Aorta (tissue), 5 donors: ENCODE results near the gene FOXJ2. TPM values are rescaled to one million over a fixed set of nuclear protein-coding genes. Genes with fewer than 3 reads are reported as not detected.
"Not testable (repeated sequence)": the region's sequence is repeated elsewhere in the genome, so short reads cannot be mapped to it uniquely, and the experiment has no call there.

ENCODE experiments used
- ATAC-seq: fragments of 200-7000 bp; cut with Tn5 transposase; one replicate; pipeline ENCODE4 v1.9.1; 2022; ENCODE audit warnings: moderate library complexity; ENCODE audit not compliant: low FRiP score
- DNase-seq, 2 donors: peaks; one replicate each; pipeline ENCODE4 v3.0.0-alpha.2; 2020
- H3K27ac ChIP-seq, 2 donors: one replicate each; pipeline ENCODE4 v1.5.1; 2013; ENCODE audit warnings: low read length in 2 of 2, mild to moderate bottlenecking in 2 of 2, moderate library complexity in 2 of 2, control low read depth in 1 of 2, inconsistent platforms in 1 of 2, low read depth in 1 of 2
- H3K27me3 ChIP-seq, 2 donors: one replicate each; pipeline ENCODE4 v1.6.1; 2013; ENCODE audit warnings: control low read depth in 1 of 2, low read length in 1 of 2, mild to moderate bottlenecking in 1 of 2, moderate library complexity in 1 of 2; ENCODE audit not compliant: insufficient read depth in 2 of 2, control insufficient read depth in 1 of 2
- H3K36me3 ChIP-seq, 2 donors: one replicate each; pipeline ENCODE4 v1.6.1; 2013; ENCODE audit warnings: control low read depth in 1 of 2, low read length in 1 of 2, mild to moderate bottlenecking in 1 of 2; ENCODE audit not compliant: insufficient read depth in 2 of 2, control insufficient read depth in 1 of 2
- H3K4me1 ChIP-seq, 2 donors: one replicate each; pipeline ENCODE4 v1.6.1; 2013; ENCODE audit warnings: low read length in 2 of 2, control low read depth in 1 of 2, mild to moderate bottlenecking in 1 of 2, moderate library complexity in 1 of 2; ENCODE audit not compliant: insufficient read depth in 2 of 2, control insufficient read depth in 1 of 2
- H3K4me3 ChIP-seq, 2 donors: one replicate each; pipeline ENCODE4 v1.5.1; 2013; ENCODE audit warnings: low read length in 2 of 2, control low read depth in 1 of 2, mild to moderate bottlenecking in 1 of 2
- H3K9me3 ChIP-seq: one replicate; pipeline ENCODE4 v1.6.1; 2013; ENCODE audit warnings: mild to moderate bottlenecking, low read length; ENCODE audit not compliant: control insufficient read depth
- WGBS, 2 donors: extraction: QIAGEN DNeasy Blood & Tissue Kit; methylation state at CpG; one replicate each; pipeline ENCODE4 v1.1.7; 2013; 5-methylcytosine and 5-hydroxymethylcytosine counted together
- intact Hi-C, 2 donors: fragments of 100-400 bp; cut with DNase I; formaldehyde crosslinking; loops; one replicate each; pipeline versions ENCODE4 v1.14.2 to v1.15.0; 2022
- polyA plus RNA-seq, 2 donors: library from polyadenylated mRNA; stranded (reverse); fragments of 200-250 nt; gene quantifications; one replicate each; pipeline ENCODE4 v1.2.3, GENCODE V29; 2013
- total RNA-seq, 2 donors: library from RNA; stranded (reverse); fragmentation: NEBNext Ultra II Directional; extraction: Animal tissue kit (Norgen Biotek cat#: 25700); gene quantifications; one replicate each; pipeline ENCODE4 v1.2.1, GENCODE V29; 2021
- donor health status: healthy with polysubstance abuse.
- donor health status: Bipolar disorder and iron deficiency.
- donor health status: DM: no; HTN: no; CAD: no.
- donor health status: DM: no; HTN: no; CAD: no.
- donor health status: DM: yes; HTN: yes; CAD: no.

The FOXJ2 gene
- total and polyA plus RNA-seq, 4 donors: 6.0 to 32.1 (median 21.0) TPM

DNA sequence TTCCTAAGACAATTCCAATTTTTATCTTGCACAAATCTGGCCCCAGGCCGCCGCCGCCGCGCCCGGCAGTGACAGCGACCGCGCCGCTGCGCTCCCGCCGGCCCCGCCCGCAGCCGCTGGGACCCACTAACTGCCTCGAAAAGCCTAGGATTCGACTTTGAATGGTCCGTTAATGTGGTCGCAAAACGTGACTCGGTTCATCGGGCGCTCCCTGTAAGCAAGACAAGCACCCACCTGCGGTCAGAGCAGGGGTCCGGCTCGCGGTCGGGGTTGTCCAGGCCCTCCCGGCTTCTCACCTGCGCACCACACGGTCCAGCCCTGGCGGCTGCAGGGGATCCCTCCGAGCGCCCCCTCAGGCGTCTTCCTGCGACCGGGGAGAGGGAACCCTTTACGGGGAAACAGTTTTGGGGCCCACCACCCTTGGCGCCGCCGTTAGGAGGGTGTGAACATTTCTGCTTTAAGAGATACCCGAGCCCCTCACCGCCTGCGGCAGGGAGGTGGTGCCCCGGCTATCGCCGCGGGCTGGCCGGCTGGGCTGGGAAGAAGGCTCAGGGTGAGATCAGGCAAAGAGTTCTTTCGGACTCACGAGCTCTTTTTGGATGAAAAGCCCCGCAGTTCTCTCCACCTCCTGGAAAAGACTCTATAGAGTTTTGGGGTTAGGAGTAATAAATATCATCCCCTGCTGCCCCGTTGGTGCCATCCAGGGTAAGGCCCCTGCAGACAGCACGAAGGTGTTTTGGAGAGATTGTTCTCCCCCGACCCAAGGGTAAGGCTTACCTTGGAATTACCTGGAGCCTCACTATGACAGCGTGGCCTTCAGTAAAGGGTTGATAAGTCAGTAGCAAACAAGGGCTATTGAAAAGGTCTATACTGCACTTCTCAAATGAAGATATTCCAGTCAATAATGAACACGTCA is 13.6 kb upstream of the FOXJ2 start:
- 3 to 4% methylated on average over 58 of the region's 58 CpGs for WGBS, 2 donors
- no peaks in the 10 kb centered on the region for H3K36me3 ChIP-seq
- no peak overlapping the region for H3K4me3 ChIP-seq

DNA sequence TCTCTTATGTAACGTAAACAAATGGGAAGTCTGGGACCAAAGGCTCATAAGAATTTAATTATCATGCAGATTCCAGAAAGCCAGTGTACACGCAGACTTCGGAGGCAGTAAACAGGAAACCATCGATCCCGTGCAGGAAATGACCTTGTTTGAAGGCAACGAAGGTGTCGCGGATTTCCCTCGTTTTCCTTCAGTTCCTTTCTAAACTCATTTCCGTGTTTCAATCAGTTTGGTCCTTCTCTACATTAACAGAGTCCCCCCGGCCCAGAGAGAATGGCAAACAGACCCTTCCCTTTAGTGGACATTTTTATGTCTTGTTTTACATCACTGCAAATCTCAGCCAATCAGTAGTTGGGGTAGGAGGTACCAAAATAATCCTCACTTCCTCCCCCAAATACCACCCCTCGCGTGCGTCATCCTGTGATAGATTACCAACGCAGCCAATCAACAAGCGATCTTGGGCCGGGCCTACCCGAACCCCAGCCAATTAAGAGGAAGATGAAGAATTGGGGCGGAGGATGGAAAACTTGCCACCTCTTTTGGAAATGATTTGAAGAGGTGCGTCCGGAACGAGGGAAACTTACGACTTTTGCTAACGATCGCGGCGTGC is 6.1 kb upstream of the FOXJ2 start:
- no peaks in the 10 kb centered on the region for H3K4me1 ChIP-seq
- H3K4me3 ChIP-seq: peak overlapping the region; percentile 57 to 83
- DNase-seq (peak; percentile 96 to 98), ATAC-seq (peak; percentile 99)
- H3K27me3 ChIP-seq: no peaks in the 10 kb centered on the region
- H3K27ac ChIP-seq: peak overlapping the region; percentile 95 to 99
- intact Hi-C loops: no loop called here
- WGBS, 2 donors: 0 to 1% methylated on average over 27 of the region's 27 CpGs
- no peaks in the 10 kb centered on the region for H3K36me3 ChIP-seq
- H3K9me3 ChIP-seq: no peaks in the 10 kb centered on the region

More for the DNA sequence above, 13.6 kb upstream of the FOXJ2 start:
- intact Hi-C loops: no loop called here
- Histone ChIP-seq H3K9me3 (no peaks in the 10 kb centered on the region), H3K4me1 (no peaks in the 10 kb centered on the region), H3K27me3 (peaks cover 0 to 1% of the 10 kb centered on the region in 2 donors), H3K27ac (no peak overlapping the region)
- DNase-seq (peak in 1 of 2 donors; percentile 77), ATAC-seq (peak; percentile 65)

DNA sequence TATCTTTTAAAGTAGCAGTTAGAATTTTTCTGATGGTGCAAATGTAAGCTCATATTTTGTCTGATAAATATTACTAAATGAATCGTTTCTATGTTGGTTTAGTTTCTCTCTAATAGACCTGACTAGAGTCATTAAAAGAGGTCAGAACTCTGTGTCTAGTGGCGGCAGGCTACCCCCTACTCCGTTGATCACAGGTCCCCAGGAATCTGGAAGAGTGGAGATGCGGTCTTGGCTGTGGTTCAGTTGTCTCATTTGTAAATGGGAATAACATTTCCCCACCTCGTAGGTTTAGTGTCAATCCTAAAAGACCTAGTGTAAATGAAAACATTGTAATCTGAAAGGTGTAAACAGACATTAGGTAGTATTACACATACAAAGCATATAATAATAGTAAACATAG is 4.7 kb upstream of the FOXJ2 start:
- Histone ChIP-seq H3K4me1 (no peaks in the 10 kb centered on the region), H3K4me3 (no peak overlapping the region), H3K27ac (no peak overlapping the region), H3K27me3 (no peaks in the 10 kb centered on the region), H3K9me3 (no peaks in the 10 kb centered on the region), H3K36me3 (no peaks in the 10 kb centered on the region)
- ATAC-seq (no peak), DNase-seq (no peak)
- intact Hi-C loops: no loop called here
- WGBS, 2 donors: 73 to 81% methylated on average over 5 of the region's 5 CpGs

DNA sequence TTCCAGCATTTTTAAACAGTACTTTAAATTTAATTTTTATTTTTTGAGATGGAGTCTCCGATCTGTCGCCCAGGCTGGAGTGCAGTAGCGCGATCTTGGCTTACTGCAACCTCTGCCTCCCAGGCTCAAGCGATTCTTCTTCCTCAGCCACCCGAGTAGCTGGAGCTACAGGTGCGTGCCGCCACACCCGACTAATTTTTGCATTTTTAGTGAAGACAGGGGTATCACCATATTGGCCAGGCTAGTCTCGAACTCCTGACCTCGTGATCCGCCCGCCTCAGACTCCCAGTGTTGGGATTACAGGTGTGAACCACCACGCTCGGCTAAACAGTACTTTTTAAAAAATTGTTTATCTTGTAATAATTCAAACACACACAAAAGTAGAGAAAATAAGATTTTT is 4.2 kb upstream of the FOXJ2 start:
- H3K36me3 ChIP-seq: no peaks in the 10 kb centered on the region
- H3K9me3 ChIP-seq: no peaks in the 10 kb centered on the region
- ATAC-seq (no peak), DNase-seq (no peak)
- no peak overlapping the region for H3K27ac ChIP-seq
- H3K4me3 ChIP-seq: no peak overlapping the region
- no peaks in the 10 kb centered on the region for H3K4me1 ChIP-seq
- intact Hi-C loops: no loop called here
- 96 to 97% methylated on average over 15 of the region's 15 CpGs for WGBS, 2 donors
- H3K27me3 ChIP-seq: no peaks in the 10 kb centered on the region

DNA sequence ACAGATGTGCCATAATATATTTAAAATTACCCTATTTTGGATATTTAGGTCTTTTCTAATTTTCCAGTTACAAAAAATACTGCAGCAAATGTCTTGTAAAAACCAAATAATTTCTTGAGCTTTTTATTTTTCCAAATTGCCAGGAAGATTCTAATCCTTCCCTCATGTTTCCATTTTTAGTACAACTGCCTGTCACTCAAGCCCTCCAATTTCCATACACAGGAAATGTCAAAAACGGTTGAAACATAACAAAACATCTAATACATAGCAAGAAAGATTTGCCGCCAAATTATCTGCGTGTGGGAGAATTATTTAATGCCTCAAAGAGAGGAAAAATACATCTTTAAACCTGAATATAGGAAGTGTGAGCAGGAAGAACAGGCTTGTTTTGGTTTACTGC is 2.3 kb upstream of the FOXJ2 start:
- H3K4me1 ChIP-seq: peaks cover 0 to 1% of the 10 kb centered on the region in 2 donors
- intact Hi-C loops: loop anchor here in 1 of 2 donors (5.0 kb wide), 1 partner anchor 672 kb away; no protein-coding TSS in a partner anchor
- H3K27me3 ChIP-seq: no peaks in the 10 kb centered on the region
- no peak for DNase-seq
- ATAC-seq: no peak
- WGBS, 2 donors: 61 to 63% methylated on average over 3 of the region's 3 CpGs
- no peaks in the 10 kb centered on the region for H3K9me3 ChIP-seq
- no peak overlapping the region for H3K27ac ChIP-seq
- no peak overlapping the region for H3K4me3 ChIP-seq
- no peaks in the 10 kb centered on the region for H3K36me3 ChIP-seq

DNA sequence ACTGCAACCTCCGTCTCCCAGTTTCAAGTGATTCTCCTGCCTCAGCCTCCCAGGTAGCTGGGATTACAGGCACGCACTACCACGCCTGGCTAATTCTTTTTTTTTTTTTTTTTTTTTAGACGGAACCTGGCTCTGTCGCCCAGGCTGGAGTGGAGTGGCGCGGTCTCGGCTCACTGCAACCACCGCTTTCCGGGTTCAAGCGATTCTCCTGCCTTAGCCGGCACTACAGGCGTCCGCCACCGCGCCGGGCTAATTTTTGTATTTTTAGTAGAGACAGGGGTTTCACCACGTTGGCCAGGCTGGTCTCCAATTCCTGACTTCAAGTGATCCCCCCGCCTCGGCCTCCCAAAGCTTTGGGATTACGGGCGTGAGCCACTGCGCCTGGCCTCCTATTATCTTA is 1.5 kb upstream of the FOXJ2 start:
- H3K4me3 ChIP-seq, ATAC-seq, H3K9me3 ChIP-seq, H3K27me3 ChIP-seq, H3K36me3 ChIP-seq, H3K4me1 ChIP-seq, H3K27ac ChIP-seq, DNase-seq: not testable (repeated sequence)
- intact Hi-C loops: loop anchor here in 1 of 2 donors (5.0 kb wide), 1 partner anchor 671 kb away; no protein-coding TSS in a partner anchor
- 96 to 97% methylated on average over 23 of the region's 23 CpGs for WGBS, 2 donors

DNA sequence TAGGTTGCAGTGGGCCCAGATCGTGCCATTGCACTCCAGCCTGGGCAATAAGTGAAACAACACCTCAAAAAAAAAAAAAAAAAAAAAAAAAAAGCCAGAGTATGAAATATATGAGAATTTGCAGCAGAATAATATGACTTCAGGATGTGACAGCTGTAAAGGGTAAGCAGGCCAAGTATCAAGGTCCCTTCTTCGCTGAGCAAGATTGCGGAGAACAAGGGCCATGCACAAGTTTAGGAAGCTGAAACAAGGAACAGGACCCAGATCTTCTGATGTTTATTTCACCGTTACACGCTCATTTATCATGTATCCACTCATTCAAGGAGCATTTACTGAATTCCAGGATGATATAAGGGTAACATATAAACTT is 659 bp upstream of the FOXJ2 start:
- ATAC-seq (no peak), DNase-seq (no peak)
- Histone ChIP-seq H3K36me3 (no peaks in the 10 kb centered on the region), H3K4me3 (peak overlapping the region; percentile 67 to 99), H3K9me3 (no peaks in the 10 kb centered on the region), H3K27me3 (no peaks in the 10 kb centered on the region), H3K4me1 (peaks cover 2 to 6% of the 10 kb centered on the region in 2 donors), H3K27ac (peak overlapping the region; percentile 60 to 77)
- 40 to 44% methylated on average over 5 of the region's 5 CpGs for WGBS, 2 donors
- intact Hi-C loops: loop anchor here in 1 of 2 donors (2.0 to 5.0 kb wide), 2 partner anchors 61 to 670 kb away; no protein-coding TSS in a partner anchor

DNA sequence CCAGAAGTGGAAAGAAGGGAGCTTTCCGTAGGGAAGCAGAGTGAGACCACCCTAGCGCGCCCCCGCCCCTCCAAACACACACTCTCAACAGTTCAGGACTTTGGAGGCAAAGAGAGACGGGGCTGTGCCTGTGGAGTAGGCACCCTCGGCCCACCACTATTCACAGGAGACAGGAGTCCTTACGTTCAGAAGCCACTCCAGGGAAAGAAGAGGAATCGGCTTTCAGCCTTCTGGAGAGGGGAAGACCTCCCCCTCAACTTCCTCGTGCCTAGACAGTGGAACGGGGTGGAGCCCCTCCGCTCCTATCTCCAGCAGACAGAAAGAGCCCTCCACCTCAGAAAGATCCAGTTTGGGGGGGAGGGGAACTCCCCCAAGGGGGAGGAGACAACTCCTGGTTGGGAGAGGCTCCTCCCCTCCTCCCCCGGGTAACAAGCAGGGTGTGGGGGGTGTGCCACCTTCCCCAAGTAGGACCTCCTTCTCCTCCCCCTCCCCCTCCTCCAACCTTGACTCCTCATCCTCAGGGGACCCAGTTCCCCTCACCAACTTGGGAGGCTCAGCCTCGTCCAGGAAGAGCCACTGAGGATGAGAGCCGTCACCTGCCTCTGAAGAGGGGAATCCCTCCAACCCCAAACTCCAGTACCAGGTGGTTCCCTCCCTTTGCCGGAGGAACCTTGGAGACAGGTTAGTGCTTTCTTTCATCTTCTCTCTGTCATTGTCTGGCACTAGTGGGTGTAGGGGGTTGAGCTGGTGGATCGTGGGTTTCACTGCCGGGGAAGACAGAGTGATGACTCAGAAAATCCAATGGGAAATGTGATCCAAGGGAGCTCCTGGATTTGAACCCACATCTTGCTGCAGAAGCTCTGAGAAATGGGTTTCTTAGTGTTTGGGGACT is 883 bp downstream of the FOXJ2 start:
- DNase-seq (peak; percentile 76 to 85), ATAC-seq (peak; percentile 75)
- no peaks in the 10 kb centered on the region for H3K27me3 ChIP-seq
- intact Hi-C loops: loop anchor here in 1 of 2 donors (2.0 to 5.0 kb wide), 2 partner anchors 63 to 669 kb away; no protein-coding TSS in a partner anchor
- peak overlapping the region; percentile 64 to 99 for H3K4me3 ChIP-seq
- H3K9me3 ChIP-seq: no peaks in the 10 kb centered on the region
- no peaks in the 10 kb centered on the region for H3K36me3 ChIP-seq
- peaks cover 2 to 13% of the 10 kb centered on the region in 2 donors for H3K4me1 ChIP-seq
- H3K27ac ChIP-seq: peak overlapping the region; percentile 94 to 95
- 2 to 3% methylated on average over 17 of the region's 17 CpGs for WGBS, 2 donors
